Measurements from ENCODE around the gene WDFY4. TPM values are rescaled to one million over a fixed set of nuclear protein-coding genes. Genes with fewer than 3 reads are reported as not detected.

WDFY4 gene
- polyA plus RNA-seq, 1 of the 3 experiments (the other 2 are of a cell fraction): not detected

DNA sequence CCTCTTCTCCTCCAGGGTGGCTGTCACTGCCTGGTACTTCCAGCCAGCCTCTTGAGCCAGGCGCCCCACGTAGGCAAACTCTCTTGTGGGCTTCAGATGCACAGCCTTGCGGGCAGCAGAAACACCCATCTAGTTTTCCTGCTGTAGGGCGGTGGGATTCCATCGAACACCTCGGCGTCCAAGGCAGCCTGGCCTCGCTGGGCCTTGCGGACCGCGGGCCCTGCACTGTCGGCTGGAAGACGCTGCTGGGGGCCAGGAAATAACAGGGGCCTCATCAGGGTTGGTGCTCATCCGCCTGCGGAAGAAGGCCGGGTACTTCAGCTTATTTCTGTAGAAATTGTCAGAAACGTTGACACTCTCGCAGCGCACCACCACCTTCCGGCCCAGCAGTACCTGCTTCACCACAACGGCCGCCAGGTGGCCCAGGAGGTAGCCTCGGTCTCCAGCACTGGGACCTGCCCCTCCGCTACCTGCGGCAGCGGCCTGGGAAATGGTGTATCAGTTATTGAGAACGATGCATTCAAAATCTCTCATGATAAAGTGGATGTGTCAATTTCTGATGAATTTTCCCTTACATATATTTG, 61.1 kb downstream of the WDFY4 start:
- H3K9ac ChIP-seq: no peak overlapping the region
- H3K4me3 ChIP-seq (ENCODE audit: low read depth in 2 of 2, low read length in 1 of 2): no peak overlapping the region
- no peak overlapping the region for H3K27ac ChIP-seq (ENCODE audit: low read depth in 2 of 2, low read length in 1 of 2)
- CTCF ChIA-PET: no interaction called here
- POLR2A ChIA-PET: no interaction called here
- no peak for DNase-seq
- H3K36me3 ChIP-seq (replicated peaks in 1 of 2; ENCODE audit: control insufficient read depth in 1 of 2, insufficient read depth in 2 of 2, low read length in 1 of 2): no peaks in the 10 kb centered on the region
- no peaks in the 10 kb centered on the region for H3K9me3 ChIP-seq
- no peaks in the 10 kb centered on the region for H3K4me1 ChIP-seq (ENCODE audit: control insufficient read depth in 1 of 2, insufficient read depth in 2 of 2, low read depth in 1 of 2, low read length in 1 of 2)
- TF ChIP-seq, protein P1, sequence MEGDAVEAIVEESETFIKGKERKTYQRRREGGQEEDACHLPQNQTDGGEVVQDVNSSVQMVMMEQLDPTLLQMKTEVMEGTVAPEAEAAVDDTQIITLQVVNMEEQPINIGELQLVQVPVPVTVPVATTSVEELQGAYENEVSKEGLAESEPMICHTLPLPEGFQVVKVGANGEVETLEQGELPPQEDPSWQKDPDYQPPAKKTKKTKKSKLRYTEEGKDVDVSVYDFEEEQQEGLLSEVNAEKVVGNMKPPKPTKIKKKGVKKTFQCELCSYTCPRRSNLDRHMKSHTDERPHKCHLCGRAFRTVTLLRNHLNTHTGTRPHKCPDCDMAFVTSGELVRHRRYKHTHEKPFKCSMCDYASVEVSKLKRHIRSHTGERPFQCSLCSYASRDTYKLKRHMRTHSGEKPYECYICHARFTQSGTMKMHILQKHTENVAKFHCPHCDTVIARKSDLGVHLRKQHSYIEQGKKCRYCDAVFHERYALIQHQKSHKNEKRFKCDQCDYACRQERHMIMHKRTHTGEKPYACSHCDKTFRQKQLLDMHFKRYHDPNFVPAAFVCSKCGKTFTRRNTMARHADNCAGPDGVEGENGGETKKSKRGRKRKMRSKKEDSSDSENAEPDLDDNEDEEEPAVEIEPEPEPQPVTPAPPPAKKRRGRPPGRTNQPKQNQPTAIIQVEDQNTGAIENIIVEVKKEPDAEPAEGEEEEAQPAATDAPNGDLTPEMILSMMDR (IDR thresholded peaks at IDR 0.05): no peak
- TF ChIP-seq MEF2A (IDR thresholded peaks at IDR 0.05; ENCODE audit: borderline replicate concordance, low read depth) (no peak), YY1 (IDR thresholded peaks at IDR 0.05; ENCODE audit: low read depth) (no peak), FOXM1 (IDR thresholded peaks at IDR 0.05; ENCODE audit: low read depth) (no peak), TCF12 (IDR thresholded peaks at IDR 0.05) (no peak), GABPA (IDR thresholded peaks at IDR 0.05; ENCODE audit: low read depth) (no peak), ELF1 (IDR thresholded peaks at IDR 0.05) (no peak), FOXJ3 (CRISPR knock-in tag; IDR thresholded peaks at IDR 0.05) (no peak)
- TF ChIP-seq, protein P2, sequence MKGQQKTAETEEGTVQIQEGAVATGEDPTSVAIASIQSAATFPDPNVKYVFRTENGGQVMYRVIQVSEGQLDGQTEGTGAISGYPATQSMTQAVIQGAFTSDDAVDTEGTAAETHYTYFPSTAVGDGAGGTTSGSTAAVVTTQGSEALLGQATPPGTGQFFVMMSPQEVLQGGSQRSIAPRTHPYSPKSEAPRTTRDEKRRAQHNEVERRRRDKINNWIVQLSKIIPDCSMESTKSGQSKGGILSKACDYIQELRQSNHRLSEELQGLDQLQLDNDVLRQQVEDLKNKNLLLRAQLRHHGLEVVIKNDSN (IDR thresholded peaks at IDR 0.05; ENCODE audit: borderline replicate concordance, low read depth): no peak
- TF ChIP-seq, protein P3, sequence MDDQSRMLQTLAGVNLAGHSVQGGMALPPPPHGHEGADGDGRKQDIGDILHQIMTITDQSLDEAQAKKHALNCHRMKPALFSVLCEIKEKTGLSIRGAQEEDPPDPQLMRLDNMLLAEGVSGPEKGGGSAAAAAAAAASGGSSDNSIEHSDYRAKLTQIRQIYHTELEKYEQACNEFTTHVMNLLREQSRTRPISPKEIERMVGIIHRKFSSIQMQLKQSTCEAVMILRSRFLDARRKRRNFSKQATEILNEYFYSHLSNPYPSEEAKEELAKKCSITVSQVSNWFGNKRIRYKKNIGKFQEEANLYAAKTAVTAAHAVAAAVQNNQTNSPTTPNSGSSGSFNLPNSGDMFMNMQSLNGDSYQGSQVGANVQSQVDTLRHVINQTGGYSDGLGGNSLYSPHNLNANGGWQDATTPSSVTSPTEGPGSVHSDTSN (IDR thresholded peaks at IDR 0.05): no peak
- H3F3A ChIP-seq (replicated peaks; ENCODE audit: insufficient read depth): no peaks in the 10 kb centered on the region
- no peaks in the 10 kb centered on the region for H4K20me1 ChIP-seq (ENCODE audit: insufficient read depth)
- H2AFZ ChIP-seq (ENCODE audit: low read depth): no peak overlapping the region
- no peaks in the 10 kb centered on the region for H3K9me2 ChIP-seq
- no peaks in the 10 kb centered on the region for H3K79me2 ChIP-seq (ENCODE audit: insufficient read depth)
- WGBS (ENCODE audit: low lambda C conversion rate): 61% methylated on average over 23 of the region's 27 CpGs
- H3K4me2 ChIP-seq: no peak overlapping the region
- no peaks in the 10 kb centered on the region for H3K27me3 ChIP-seq (ENCODE audit: insufficient read depth)

DNA sequence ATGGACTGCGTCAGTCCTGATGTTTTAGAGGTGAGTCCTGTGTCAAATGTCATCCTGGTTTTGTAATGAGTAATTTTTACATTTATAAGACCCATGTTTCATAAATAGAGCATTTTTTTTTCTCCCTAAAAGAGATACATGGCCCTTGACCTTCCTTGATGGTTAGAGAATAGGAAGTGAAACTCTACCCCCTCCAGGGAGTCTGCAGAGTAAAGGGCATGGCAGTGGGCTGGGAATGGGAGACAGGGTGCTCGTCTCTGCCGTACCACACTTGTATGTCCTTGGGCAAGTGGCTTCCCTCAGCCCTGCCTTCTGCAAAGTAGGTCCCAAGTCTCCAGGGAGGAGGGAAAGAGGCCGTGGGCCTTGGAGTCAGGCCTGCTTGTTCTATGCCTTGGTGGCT, 63.9 kb downstream of the WDFY4 start:
- Histone ChIP-seq H3K4me2 (no peak overlapping the region), H2AFZ (ENCODE audit: low read depth) (no peak overlapping the region), H3K36me3 (replicated peaks in 1 of 2; ENCODE audit: control insufficient read depth in 1 of 2, insufficient read depth in 2 of 2, low read length in 1 of 2) (no peaks in the 10 kb centered on the region), H3K4me1 (ENCODE audit: control insufficient read depth in 1 of 2, insufficient read depth in 2 of 2, low read depth in 1 of 2, low read length in 1 of 2) (no peaks in the 10 kb centered on the region), H3K79me2 (ENCODE audit: insufficient read depth) (no peaks in the 10 kb centered on the region), H3F3A (replicated peaks; ENCODE audit: insufficient read depth) (no peaks in the 10 kb centered on the region), H3K9me2 (no peaks in the 10 kb centered on the region), H3K4me3 (ENCODE audit: low read depth in 2 of 2, low read length in 1 of 2) (no peak overlapping the region), H4K20me1 (ENCODE audit: insufficient read depth) (no peaks in the 10 kb centered on the region), H3K9me3 (no peaks in the 10 kb centered on the region), H3K9ac (no peak overlapping the region), H3K27ac (ENCODE audit: low read depth in 2 of 2, low read length in 1 of 2) (no peak overlapping the region), H3K27me3 (ENCODE audit: insufficient read depth) (no peaks in the 10 kb centered on the region)
- POLR2A ChIA-PET: no interaction called here
- WGBS (ENCODE audit: low lambda C conversion rate): 35% methylated on average over 4 of the region's 4 CpGs
- TF ChIP-seq, protein P4, sequence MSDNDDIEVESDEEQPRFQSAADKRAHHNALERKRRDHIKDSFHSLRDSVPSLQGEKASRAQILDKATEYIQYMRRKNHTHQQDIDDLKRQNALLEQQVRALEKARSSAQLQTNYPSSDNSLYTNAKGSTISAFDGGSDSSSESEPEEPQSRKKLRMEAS (IDR thresholded peaks at IDR 0.05; ENCODE audit: low read depth): no peak
- no peak for TF ChIP-seq RFX5 (IDR thresholded peaks at IDR 0.05; ENCODE audit: low read length)
- TF ChIP-seq, protein P3 (IDR thresholded peaks at IDR 0.05): no peak
- no peak for TF ChIP-seq FOXM1 (IDR thresholded peaks at IDR 0.05; ENCODE audit: low read depth)
- no peak for TF ChIP-seq FOXJ3 (CRISPR knock-in tag; IDR thresholded peaks at IDR 0.05)
- no peak for TF ChIP-seq MEF2A (IDR thresholded peaks at IDR 0.05; ENCODE audit: borderline replicate concordance, low read depth)
- TF ChIP-seq GABPA (IDR thresholded peaks at IDR 0.05; ENCODE audit: low read depth): no peak
- TF ChIP-seq ELF1 (IDR thresholded peaks at IDR 0.05): no peak
- no peak for DNase-seq
- CTCF ChIA-PET: no interaction called here
